Measurements from ENCODE around the gene HIRIP3. TPM values are rescaled to one million over a fixed set of nuclear protein-coding genes. Genes with fewer than 3 reads are reported as not detected.

HIRIP3 gene
- total RNA-seq, 1 donor from 2014 or later = 13.1 TPM

DNA sequence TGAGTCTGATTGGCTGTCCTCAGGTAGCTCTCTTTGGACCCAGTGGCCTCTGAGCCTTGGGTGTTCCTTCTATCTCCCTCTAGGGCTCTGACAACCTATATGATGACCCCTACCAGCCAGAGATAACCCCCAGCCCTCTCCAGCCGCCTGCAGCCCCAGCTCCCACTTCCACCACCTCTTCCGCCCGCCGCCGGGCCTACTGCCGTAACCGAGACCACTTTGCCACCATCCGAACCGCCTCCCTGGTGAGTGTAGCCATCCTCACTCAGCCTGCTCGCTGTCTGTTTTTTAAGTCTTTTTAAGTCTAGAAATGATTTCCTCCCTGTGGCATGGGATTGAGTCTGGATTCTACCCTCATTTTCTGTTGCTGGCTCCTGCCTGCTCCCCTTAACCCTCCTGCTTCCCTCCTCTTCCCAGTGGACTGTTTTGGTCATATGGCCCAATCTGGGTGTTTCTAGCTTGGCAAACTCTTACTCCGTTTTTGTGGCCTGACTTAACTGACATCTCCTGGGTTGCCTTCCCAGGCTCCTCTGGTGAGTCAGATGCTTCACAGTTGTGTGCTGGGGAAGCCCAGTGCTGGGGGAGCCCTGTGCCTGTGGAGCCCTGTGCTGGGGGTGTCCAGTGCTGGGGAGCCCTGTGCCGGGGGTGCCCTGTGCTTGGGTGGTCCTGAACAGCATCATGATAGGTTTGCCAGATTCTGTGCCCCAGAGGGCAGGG is 11.8 kb downstream of the HIRIP3 start:
- DNase-seq = no peak

- DNase-seq = no peak
These were observed 12.6 kb downstream of the HIRIP3 start for GRCh38 chr16:29982560-29983419.

DNA sequence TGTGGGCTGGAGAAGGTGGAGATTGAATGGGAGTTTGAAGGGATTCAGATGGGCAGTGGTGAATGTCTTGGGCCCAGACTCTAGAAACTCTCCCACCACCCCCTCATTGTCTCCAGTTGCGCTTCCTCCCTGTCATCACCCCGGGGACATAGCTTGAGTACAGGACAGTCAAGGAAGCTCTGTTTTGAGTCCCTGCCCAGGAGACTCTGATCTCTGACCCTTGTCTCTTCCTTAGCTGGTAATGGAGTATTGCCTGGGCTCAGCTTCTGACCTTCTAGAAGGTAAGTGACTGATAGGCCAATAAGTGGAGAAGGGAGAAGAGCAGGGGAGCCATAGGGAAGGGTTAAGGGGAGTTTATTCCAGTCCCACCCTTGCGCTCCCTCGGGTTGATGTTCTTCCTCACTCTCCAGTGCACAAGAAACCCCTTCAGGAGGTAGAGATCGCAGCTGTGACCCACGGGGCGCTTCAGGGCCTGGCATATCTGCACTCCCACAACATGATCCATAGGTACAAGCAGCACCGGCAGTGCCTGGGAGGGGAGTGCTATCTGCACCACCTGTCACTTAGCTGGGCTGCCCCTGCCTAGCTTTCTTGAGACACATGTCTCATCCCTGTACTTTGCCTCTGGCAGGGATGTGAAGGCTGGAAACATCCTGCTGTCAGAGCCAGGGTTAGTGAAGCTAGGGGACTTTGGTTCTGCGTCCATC is 16.7 kb downstream of the HIRIP3 start:
- DNase-seq = no peak

GRCh38 chr16:29978081-29978480 is 17.3 kb downstream of the HIRIP3 start:
- no peak for DNase-seq

DNA sequence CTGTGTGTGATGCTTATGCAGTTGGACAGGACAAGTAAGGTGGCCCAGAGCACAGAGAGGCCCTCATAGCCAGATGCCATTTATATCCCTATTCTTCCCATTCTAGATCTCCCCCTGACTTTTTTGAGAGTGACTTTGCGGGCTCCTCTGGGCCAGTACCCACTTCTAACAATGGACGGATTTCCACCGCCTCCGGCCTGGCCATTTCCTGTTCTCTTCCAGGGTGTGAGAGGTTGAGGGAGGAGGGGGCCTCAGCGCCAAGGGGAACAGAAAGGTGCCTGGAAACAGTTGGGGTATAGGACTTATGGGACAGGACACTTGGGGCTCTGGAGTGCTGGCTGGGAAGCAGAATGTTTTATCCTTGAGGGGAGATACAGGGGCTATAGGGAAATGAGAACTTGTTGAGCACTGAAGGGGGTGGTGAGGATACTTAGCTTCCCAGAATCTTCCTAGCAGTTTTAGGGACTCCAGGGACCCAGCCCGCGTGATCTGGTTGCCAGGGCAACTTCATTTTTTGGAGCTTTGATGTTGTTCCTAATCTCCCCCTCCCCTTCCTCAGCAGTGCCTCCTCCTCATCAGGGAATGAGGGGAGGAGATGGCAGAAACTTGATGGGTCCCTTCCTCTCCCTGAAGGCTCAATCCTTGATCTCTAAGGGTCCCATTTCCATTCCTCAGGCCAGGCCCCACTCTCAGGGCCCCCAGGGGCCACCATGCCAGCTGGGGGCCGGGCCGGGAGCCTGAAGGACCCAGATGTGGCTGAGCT is 18.2 kb downstream of the HIRIP3 start:
- DNase-seq = no peak

GRCh38 chr16:29975811-29976511 is 19.5 kb downstream of the HIRIP3 start:
- DNase-seq = no peak

DNA sequence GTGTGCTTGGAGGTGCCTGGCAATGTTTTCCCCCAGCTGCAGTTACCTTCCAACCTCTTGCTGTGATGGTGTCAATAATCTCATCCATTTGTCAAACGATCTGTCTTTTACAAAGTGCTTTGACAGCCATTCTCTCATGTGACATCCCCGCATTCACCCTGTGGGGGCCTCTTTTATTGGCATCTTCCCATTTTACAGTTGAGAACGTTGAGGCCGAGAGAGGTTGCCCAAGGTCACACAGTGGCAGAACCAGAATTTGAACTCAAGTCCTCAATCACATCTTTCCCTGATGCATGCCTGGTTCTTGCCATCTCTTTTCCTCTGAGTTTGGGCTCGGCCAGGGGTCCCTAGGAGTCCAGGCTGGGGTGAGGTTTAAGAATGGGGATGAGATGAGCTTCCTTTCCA is 20.3 kb downstream of the HIRIP3 start:
- DNase-seq = no peak

DNA sequence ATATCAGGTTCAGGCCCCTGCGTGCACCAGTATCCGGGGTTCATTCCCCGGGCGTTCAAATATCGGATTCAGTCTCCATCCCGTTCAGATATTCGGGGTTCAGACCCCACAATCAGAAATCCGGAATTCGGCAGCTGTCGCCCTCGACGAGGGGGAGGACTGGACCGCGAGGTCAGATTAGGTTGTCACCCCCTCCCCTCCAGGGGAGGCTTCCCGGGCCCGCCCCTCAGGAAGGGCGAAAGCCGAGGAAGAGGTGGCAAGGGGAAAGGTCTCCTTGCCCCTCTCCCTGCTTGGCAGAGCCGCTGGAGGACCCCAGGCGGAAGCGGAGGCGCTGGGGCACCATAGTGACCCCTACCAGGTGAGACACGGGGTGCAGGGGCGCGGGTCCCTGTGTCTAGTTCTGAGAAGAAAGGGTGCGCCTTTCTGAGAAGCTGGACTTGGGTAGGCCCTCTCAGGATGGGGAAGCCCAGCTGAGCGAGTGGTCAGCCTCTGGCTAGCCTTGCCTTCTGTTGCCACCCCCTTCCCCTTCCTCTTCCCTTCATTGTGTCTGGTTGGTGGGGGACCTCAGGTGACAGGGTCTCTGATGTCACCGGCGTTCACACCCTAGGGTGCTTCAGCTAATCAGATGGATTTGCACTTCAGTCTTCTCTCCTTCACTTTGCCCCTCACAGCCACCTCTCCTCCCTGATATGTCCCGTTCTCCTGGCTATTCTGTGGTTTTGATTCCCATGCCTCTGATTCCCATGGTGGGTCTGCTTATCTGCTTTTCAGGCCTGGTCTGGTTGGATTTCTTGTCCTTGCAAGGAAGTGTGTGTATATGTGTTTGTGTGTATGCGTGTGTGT is 20.9 kb downstream of the HIRIP3 start:
- DNase-seq = no peak

DNA sequence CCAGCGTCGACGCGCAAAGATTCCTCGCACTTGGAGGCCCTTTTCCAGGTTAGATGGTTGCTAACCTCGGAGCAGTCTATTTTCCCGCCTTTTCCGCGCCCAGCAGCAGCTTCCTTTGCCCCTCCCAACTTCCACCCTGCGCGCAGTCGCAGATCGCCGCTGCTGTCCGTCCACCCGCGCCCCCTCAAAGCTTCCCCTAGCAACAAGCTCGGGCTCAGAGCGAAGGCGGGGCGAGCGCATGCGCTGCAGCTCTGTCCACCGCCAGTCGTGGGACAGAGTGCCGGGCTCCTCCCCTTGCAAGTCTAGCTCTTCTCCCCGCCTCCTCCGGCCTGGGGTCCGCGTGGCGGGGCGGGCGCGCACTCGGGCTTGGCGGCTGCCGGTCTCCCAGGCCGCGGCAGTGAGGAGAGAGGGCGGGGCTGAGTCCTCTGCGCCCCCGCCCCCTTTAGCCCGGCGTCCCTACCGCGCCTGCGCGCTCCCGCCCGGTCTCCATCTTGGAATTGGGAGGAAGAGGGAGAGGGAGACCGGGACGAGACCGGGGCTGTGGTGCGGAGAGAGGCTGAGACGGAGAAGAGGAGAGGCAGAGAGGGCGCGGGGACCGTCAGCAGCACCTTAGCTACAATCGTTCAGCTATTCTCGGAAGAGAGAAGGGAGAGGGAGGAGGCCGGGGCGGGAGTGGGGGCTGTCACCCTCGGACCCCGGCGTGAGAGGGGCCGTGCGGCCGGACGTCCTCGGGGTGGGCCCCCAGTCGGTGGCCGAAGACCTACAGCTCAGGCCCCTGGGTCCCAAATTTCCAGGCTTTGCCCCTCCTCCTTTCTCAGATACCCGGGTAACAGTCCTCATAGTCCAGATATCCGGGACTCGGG is 21.8 kb downstream of the HIRIP3 start, which contains the start of gene TAOK2:
Gene TAOK2, plus strand, starts transcription at position 485 of the 863 bp plus-strand sequence. CDS start 3,905 bp downstream, outside the sequence.
- DNase-seq = peak; percentile 100

DNA sequence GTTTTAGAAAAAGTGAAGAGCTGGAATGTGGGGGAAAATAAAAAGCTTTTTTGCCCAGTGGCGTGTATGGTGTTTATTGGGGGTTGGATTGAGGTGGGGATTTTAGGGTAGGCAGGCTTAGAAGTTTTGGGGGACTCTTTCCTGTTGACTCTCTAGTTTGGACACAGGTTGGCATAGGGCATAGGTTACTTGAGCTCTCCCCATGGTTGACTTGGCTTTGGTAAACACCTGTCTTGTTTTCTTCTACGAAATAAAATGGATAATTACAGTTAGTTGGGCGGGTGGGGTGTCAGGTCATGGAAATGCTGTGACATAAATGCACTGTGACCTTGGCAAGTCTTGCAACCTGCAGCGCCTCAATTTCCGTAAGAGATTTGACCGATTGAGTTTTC is 22.4 kb downstream of the HIRIP3 start:
- DNase-seq = no peak

GRCh38 chr16:29972500-29972899 is 22.9 kb downstream of the HIRIP3 start:
- DNase-seq = no peak

DNA sequence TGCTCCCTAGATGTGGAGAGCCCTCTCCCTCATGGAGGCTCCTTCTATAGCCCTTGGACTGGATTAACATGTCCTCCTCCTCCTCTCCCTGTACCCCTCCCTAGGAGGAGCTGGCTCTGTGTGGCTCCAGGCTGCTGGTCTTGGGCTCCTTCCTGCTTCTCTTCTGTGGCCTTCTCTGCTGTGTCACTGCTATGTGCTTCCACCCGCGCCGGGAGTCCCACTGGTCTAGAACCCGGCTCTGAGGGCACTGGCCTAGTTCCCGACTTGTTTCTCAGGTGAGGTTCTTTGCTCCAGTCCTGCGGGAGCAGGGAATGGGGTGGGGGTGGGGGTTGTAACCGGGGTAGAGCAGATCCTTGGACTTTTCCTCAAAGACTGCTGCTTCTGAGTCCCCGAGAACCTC is 24.1 kb downstream of the HIRIP3 start:
- no peak for DNase-seq

DNA sequence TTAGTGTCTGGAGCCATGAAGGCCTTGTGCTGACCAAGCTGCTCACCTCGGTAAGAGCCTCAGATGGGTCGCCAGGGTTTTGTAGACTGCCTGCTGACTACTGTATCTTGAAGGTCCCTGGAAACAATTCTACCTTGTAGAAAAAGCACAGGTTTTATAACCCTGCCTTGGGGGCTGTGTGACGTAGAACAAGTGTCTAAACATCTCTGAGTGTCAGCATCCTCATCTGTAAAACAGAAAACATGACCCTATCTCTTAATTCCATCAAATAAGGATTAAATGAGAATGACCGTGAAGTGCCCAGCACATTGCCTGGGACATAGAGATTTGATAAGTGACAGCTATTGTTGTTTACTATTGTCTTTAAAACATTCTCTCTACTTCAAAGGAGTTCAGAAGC is 27.2 kb downstream of the HIRIP3 start:
- DNase-seq = no peak

GRCh38 chr16:29963021-29963743 is 32.2 kb downstream of the HIRIP3 start:
- no peak for DNase-seq

DNA sequence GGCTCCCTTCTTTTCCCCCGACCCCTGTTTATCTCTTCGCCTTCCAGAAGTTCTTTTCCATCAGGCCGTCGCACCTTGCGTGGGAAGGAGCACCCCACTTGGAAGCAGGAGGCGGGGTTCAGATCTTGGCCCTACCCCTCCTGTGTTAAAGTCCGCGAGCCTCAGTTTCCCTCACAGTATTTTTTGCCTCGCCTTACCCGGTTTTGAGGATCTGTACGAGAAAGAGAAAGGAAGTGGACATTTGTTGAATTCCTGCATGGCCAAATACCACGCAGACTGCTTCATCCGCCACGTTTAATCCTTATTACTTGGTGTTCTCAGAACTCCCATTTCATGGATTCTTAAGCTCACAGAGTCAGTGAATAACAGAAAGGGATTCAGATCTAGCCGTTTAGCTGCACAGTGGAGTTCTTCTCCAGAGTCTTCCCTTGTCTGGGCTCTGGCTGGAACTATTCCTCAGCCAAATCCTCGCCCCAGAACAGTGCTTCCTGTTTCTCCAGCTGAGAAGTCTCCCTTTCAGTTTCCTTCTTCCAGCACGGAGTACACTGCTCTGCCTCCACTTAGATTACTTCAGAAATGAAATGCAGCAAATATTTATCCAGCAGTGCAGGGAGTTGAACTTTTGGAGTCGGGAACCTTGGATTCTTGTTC is 32.9 kb downstream of the HIRIP3 start:
- DNase-seq = no peak

DNA sequence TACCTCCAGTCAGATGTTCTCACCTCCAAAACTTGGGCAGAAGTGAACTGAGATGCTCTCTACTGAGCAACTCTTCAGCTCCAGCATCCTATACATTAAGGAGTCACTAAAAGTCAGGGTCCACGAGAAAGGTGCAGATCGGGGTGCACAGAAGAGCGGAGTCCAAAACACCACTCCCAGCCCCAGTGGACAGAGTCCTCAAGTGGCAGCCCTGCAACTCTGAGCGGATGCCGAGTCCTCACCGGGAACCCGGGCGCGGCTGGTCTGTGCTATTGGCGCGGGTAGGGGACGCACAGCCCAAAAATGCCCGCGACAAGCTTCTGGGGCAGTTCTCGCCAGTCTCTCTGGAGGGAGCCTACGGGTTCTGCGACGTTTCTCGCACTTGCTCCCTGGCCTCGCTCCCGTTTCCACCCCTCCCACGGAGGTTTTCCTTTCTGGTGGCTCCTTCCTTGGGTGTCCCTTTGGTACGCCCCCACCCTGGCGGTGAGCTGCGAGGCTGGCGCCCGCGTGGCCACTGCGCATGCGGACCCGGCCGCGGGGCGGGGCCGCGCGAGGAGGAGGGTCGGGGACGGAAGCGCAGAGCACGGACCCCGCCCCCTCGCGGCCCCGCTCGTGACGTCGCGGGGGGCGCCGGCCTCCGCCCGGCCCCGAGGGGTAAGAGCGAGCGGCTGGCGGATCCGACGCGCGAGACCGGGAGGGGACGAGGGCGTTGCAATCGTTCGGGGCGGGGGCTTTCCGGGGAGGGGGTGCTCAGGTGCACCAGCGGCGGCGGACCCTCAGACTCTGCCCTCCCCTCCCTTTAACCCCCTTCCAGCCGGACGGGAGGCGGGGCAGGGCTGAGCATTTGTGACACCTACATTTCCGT is 33.7 kb downstream of the HIRIP3 start, which contains the start of gene TMEM219:
Gene TMEM219, plus strand, starts transcription at position 601 of the 865 bp plus-strand sequence. CDS start 1,065 bp downstream, outside the sequence.
- peak; percentile 87 for DNase-seq

GRCh38 chr16:29961127-29961478 is 34.3 kb downstream of the HIRIP3 start:
- DNase-seq = no peak

All from occipital lobe (tissue), 2 donors.